ENCODE results near the gene ARHGEF2. TPM values are rescaled to one million over a fixed set of nuclear protein-coding genes. Genes with fewer than 3 reads are reported as not detected.

The ARHGEF2 gene
- total and polyA plus RNA-seq, 10 of the 15 experiments (the other 5 are each of a cell fraction or from before 2014, with no cell fraction given) = 8.1 to 113 (median 69.9) TPM

DNA sequence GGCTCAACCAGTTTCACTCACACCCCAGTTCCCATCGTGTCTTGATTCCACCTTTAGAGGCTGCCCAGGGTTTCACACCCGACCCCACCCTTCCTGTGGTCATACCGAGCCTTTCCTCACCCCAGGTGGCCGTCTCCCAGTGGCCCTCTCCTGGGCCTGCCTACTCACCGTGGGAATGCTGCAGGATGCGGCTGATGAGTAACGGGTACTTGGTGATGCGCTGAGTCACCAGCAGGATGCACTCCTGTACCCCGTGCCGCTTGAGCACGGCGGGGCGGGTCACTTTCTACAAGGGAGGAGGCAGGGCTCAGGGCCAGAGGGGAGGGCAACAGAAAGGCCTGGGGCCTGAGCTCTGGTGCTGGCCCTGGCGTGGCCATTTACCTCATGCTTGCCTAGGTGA lies 16.4 kb downstream of the ARHGEF2 start (continued):
- TF ChIP-seq HDGF (IDR thresholded peaks at IDR 0.05) (no peak), POU2F2 (IDR thresholded peaks at IDR 0.05; ENCODE audit: borderline replicate concordance, low read depth, low read length) (no peak), SREBF2 (IDR thresholded peaks at IDR 0.05; ENCODE audit: low read length) (no peak), TAF1 (IDR thresholded peaks at IDR 0.05; ENCODE audit: borderline replicate concordance, low read depth, low read length) (no peak)
- TF ChIP-seq, protein P1, sequence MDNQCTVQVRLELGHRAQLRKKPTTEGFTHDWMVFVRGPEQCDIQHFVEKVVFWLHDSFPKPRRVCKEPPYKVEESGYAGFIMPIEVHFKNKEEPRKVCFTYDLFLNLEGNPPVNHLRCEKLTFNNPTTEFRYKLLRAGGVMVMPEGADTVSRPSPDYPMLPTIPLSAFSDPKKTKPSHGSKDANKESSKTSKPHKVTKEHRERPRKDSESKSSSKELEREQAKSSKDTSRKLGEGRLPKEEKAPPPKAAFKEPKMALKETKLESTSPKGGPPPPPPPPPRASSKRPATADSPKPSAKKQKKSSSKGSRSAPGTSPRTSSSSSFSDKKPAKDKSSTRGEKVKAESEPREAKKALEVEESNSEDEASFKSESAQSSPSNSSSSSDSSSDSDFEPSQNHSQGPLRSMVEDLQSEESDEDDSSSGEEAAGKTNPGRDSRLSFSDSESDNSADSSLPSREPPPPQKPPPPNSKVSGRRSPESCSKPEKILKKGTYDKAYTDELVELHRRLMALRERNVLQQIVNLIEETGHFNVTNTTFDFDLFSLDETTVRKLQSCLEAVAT (IDR thresholded peaks at IDR 0.05) = no peak
- TF ChIP-seq, protein P2, sequence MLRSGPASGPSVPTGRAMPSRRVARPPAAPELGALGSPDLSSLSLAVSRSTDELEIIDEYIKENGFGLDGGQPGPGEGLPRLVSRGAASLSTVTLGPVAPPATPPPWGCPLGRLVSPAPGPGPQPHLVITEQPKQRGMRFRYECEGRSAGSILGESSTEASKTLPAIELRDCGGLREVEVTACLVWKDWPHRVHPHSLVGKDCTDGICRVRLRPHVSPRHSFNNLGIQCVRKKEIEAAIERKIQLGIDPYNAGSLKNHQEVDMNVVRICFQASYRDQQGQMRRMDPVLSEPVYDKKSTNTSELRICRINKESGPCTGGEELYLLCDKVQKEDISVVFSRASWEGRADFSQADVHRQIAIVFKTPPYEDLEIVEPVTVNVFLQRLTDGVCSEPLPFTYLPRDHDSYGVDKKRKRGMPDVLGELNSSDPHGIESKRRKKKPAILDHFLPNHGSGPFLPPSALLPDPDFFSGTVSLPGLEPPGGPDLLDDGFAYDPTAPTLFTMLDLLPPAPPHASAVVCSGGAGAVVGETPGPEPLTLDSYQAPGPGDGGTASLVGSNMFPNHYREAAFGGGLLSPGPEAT (IDR thresholded peaks at IDR 0.05; ENCODE audit: low read depth) = no peak
- TF ChIP-seq, protein P3, sequence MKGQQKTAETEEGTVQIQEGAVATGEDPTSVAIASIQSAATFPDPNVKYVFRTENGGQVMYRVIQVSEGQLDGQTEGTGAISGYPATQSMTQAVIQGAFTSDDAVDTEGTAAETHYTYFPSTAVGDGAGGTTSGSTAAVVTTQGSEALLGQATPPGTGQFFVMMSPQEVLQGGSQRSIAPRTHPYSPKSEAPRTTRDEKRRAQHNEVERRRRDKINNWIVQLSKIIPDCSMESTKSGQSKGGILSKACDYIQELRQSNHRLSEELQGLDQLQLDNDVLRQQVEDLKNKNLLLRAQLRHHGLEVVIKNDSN (IDR thresholded peaks at IDR 0.05; ENCODE audit: borderline replicate concordance, extremely low read length, insufficient read depth, low read depth, low read length) = no peak

All from GM12878 (cell line).